ENCODE results near the gene GPR55. TPM values are rescaled to one million over a fixed set of nuclear protein-coding genes. Genes with fewer than 3 reads are reported as not detected.

Gene GPR55
- polyA plus RNA-seq, 1 donor from 2014 or later: not detected

DNA sequence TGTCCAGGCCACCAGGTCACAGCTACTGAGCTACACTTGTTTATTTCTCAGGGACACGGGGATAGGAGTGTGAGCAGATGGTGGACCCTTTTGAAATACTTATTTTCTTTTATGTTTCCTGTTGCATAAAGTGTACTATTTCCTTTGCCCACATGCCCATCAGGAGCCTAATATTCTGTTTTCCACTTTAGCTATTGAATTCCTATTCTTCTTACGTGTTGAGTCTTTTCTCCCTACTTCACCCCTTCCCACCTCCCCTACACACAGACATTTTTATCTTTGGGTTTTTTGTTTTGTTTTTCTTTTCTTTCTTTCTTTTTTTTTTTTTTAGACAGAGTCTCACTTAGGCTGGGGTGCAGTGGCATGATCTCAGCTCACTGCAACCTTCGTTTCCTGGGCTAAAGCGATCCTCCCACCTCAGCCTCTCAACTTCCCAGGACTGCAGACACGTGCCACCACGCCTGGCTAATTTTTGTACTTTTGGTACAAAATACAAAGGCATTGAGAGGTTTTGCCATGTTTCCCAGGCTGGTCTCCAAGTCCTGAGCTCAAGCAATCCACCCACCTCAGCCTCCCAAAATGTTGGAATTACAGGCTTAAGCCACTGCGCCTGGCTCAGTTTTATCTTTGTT is 5.2 kb upstream of the GPR55 start:
- Histone ChIP-seq H3K4me3 (ENCODE audit: low read length) (no peak overlapping the region), H3K27ac (ENCODE audit: low read length) (no peak overlapping the region), H2AFZ (ENCODE audit: low read depth, low read length) (no peak overlapping the region), H3K9ac (ENCODE audit: low read length) (no peak overlapping the region), H3F3A (ENCODE audit: insufficient read depth, low read length, poor library complexity, severe bottlenecking) (no peaks in the 10 kb centered on the region), H3K27me3 (ENCODE audit: insufficient read depth, low read depth, low read length) (no peaks in the 10 kb centered on the region), H3K36me3 (ENCODE audit: insufficient read depth, low read length) (no peaks in the 10 kb centered on the region), H3K79me2 (replicated peaks; ENCODE audit: insufficient read depth, low read length) (no peaks in the 10 kb centered on the region), H3K9me2 (ENCODE audit: insufficient read depth, low read length) (no peaks in the 10 kb centered on the region), H3K4me2 (ENCODE audit: low read length) (no peak overlapping the region), H4K20me1 (ENCODE audit: insufficient read depth) (no peaks in the 10 kb centered on the region), H3K9me3 (ENCODE audit: low read length) (no peaks in the 10 kb centered on the region)
- TF ChIP-seq POLR2AphosphoS5 (IDR thresholded peaks at IDR 0.05): no peak

DNA sequence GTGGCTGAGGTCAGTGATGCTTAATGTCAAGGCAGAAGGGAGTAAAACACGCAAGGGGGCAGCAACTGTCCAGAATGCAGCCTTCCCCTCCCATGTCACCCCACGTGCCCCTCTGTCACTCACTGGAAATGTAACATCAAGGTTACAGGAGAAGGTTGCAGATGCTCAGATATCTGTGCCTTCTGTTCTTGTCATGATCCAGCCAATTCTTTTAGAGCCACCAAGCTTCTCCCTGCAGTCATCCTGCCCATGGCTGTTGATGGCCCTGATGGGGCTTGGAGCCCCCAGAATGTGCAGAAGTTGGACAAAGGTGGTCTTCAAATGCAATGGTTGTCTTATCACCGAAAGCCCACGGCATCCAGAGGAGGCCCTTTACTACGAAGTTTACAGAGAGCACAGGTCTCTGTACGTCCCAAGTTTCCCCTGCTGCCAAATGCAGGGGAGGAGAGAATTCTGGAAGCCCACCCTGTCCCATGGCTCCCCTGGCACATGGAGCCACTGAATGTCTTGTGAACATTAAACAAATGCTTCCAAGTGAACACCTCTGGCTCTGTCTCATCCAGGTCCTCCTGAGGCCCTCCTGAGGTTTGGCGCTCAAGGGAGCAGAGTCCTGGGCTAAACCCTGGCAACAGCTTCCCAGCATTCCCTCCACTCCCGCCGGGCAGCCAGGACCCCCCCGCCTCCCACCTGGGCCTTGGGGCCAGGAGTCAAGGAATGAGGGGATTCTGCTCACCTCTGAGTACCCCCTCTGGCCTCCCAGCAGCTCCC is 4.5 kb upstream of the GPR55 start:
- Histone ChIP-seq H3K27me3 (ENCODE audit: insufficient read depth, low read depth, low read length) (no peaks in the 10 kb centered on the region), H3K4me3 (ENCODE audit: low read length) (no peak overlapping the region), H2AFZ (ENCODE audit: low read depth, low read length) (no peak overlapping the region), H4K20me1 (ENCODE audit: insufficient read depth) (no peaks in the 10 kb centered on the region), H3K79me2 (replicated peaks; ENCODE audit: insufficient read depth, low read length) (no peaks in the 10 kb centered on the region), H3K36me3 (ENCODE audit: insufficient read depth, low read length) (no peaks in the 10 kb centered on the region), H3K9ac (ENCODE audit: low read length) (no peak overlapping the region), H3K9me3 (ENCODE audit: low read length) (no peaks in the 10 kb centered on the region), H3K27ac (ENCODE audit: low read length) (no peak overlapping the region), H3K9me2 (ENCODE audit: insufficient read depth, low read length) (no peaks in the 10 kb centered on the region), H3F3A (ENCODE audit: insufficient read depth, low read length, poor library complexity, severe bottlenecking) (no peaks in the 10 kb centered on the region), H3K4me2 (ENCODE audit: low read length) (no peak overlapping the region)
- TF ChIP-seq POLR2AphosphoS5 (IDR thresholded peaks at IDR 0.05) (no peak), TAF1 (IDR thresholded peaks at IDR 0.05; ENCODE audit: low read depth) (no peak), EP300 (conservative IDR thresholded peaks at IDR 0.05; ENCODE audit: poor library complexity, severe bottlenecking) (no peak), EZH2 (IDR thresholded peaks at IDR 0.05; ENCODE audit: borderline replicate concordance, insufficient read depth, low read length, poor library complexity, severe bottlenecking) (no peak), RAD21 (conservative IDR thresholded peaks at IDR 0.05) (no peak), CTCF (IDR thresholded peaks at IDR 0.05; ENCODE audit: poor library complexity, severe bottlenecking) (no peak)

DNA sequence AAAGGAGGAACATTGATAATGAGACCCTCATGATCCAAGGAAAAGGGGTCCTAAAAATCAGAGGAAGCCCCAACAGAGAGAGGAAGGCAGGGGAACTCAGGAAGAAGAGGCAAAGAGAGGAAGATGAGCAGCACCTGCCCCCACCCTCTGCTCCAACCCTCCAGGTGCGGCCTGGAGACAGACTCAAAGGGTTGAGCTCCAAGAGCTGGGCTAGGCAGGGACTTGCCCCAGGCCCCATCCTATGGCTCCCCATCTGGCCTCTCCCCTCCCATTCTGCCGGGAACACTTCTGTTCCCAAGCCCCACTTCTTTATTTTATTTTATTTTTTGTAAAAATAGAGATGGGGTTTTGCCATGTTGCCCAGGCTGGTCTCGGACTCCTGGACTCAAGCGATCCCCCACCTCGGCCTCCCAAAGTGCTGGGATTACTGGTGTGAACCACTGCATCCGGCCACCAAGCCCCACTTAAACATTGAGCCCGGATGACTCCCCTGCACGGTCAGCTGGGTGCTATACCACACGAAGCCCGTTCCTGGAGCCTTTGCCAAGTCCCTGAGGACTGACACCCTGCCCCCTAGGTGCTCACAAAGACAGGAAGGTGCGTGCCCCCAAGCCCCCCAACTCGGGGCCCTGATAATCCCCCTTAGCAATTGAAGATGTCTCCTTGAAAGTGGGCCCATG is 3.8 kb upstream of the GPR55 start:
- TF ChIP-seq EP300 (conservative IDR thresholded peaks at IDR 0.05; ENCODE audit: poor library complexity, severe bottlenecking): no peak
- TF ChIP-seq POLR2AphosphoS5 (IDR thresholded peaks at IDR 0.05): no peak
- TF ChIP-seq SMC3 (conservative IDR thresholded peaks at IDR 0.05; ENCODE audit: poor library complexity): no peak
- TF ChIP-seq RAD21 (conservative IDR thresholded peaks at IDR 0.05): no peak
- no peak for TF ChIP-seq MXI1 (conservative IDR thresholded peaks at IDR 0.05; ENCODE audit: poor library complexity, severe bottlenecking)
- no peak for TF ChIP-seq TAF1 (IDR thresholded peaks at IDR 0.05; ENCODE audit: low read depth)
- H3K9me3 ChIP-seq (ENCODE audit: low read length): no peaks in the 10 kb centered on the region
- no peaks in the 10 kb centered on the region for H3K79me2 ChIP-seq (replicated peaks; ENCODE audit: insufficient read depth, low read length)
- H3K4me3 ChIP-seq (ENCODE audit: low read length): no peak overlapping the region
- no peaks in the 10 kb centered on the region for H3K27me3 ChIP-seq (ENCODE audit: insufficient read depth, low read depth, low read length)
- no peaks in the 10 kb centered on the region for H4K20me1 ChIP-seq (ENCODE audit: insufficient read depth)
- no peaks in the 10 kb centered on the region for H3F3A ChIP-seq (ENCODE audit: insufficient read depth, low read length, poor library complexity, severe bottlenecking)
- no peak overlapping the region for H3K4me2 ChIP-seq (ENCODE audit: low read length)
- no peaks in the 10 kb centered on the region for H3K9me2 ChIP-seq (ENCODE audit: insufficient read depth, low read length)
- no peak overlapping the region for H3K9ac ChIP-seq (ENCODE audit: low read length)
- no peak overlapping the region for H2AFZ ChIP-seq (ENCODE audit: low read depth, low read length)
- no peak overlapping the region for H3K27ac ChIP-seq (ENCODE audit: low read length)
- no peaks in the 10 kb centered on the region for H3K36me3 ChIP-seq (ENCODE audit: insufficient read depth, low read length)

Measured in neural cell (in vitro differentiated cells).